ENCODE measurements around the gene AK2.
"Not testable (repeated sequence)": the region's sequence is repeated elsewhere in the genome, so short reads cannot be mapped to it uniquely, and the experiment has no call there.

Gene AK2

GRCh38 chr1:32998997-32999396, 37.7 kb downstream of the AK2 start:
- no peak for DNase-seq (ENCODE audit: low spot score)

- DNase-seq (ENCODE audit: low spot score) = no peak
These were observed 38.6 kb downstream of the AK2 start for GRCh38 chr1:32998064-32998463.

GRCh38 chr1:32997381-32997891, 39.2 kb downstream of the AK2 start:
- DNase-seq (ENCODE audit: low spot score) = no peak

- not testable (repeated sequence) for DNase-seq (ENCODE audit: low spot score)
These were observed 43.4 kb downstream of the AK2 start for GRCh38 chr1:32993324-32993636.

GRCh38 chr1:32992489-32993323, 44.0 kb downstream of the AK2 start:
- DNase-seq (ENCODE audit: low spot score) = no peak

DNA sequence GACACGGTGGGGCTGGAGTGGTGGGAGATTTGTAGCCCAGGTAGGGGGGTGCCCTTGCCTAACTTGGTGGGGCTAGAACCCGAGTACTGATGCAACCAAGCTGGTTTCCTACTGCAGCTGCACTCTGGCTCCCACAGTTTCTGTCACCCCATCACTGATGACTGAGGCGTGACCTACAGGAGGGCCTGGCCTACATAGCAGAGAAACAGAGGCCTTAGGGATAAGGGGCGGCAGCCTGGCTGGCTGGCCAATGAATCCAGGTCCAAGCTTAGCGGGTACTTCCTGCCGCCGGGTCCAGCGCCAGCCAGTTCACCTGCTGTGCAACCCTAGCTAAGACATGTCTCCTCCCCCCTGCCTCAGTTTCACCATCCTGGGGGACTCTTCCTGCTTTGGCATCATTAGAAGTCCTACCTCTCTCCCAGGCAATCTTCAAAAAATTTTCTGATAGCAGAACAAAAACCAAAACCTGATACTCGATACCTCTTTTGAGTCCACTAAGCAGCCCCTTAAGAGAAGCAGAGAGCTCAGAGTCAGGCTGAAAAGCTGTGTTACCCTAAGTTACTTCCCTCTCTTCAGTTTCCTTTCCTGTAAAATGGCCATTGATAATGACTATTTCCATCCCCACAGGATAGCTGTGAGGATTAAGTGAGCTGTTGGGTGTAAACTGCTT, 44.7 kb downstream of the AK2 start:
- DNase-seq (ENCODE audit: low spot score) = no peak

- no peak for DNase-seq (ENCODE audit: low spot score)
These were observed 45.3 kb downstream of the AK2 start for GRCh38 chr1:32991386-32991785.

DNA sequence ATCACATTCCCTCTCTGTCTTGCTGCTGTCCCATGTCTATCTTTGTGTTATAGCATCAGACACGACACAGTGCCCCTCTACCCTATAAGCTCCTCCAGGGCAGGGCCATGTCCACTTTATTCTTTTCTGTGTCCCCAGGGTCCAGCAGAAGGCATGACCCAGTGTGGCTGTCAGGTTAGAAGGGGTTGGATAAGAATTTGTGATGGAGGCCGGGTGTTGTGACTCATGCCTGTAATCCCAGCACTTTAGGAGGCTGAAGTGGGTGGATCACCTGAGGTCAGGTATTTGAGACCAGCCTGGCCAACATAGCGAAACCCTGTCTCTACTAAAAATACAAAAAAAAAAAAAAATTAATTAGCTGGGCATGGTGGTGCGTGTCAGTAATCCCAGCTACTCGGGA, 45.8 kb downstream of the AK2 start:
- DNase-seq (ENCODE audit: low spot score) = no peak

- no peak for DNase-seq (ENCODE audit: low spot score)
These were observed 47.3 kb downstream of the AK2 start for GRCh38 chr1:32989160-32990050.

DNA sequence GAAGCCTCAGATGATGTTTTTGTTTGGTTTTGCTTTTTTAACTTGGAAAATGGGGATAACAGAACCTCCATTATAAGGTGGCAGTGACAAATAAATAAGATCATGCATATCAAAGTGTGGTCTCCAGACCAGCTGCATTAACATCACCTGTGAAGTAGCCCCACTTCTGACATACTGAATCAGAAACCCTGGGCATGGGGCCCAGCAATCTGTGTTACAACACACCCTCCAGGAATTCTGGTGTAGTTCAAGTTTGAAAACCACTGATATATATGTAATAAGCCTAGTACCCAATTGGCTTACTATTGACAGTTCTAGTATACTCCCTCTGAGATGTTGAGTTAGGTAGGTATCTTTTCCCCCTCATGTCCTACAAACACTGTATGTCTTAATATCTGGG, 48.0 kb downstream of the AK2 start:
- DNase-seq (ENCODE audit: low spot score) = no peak

DNA sequence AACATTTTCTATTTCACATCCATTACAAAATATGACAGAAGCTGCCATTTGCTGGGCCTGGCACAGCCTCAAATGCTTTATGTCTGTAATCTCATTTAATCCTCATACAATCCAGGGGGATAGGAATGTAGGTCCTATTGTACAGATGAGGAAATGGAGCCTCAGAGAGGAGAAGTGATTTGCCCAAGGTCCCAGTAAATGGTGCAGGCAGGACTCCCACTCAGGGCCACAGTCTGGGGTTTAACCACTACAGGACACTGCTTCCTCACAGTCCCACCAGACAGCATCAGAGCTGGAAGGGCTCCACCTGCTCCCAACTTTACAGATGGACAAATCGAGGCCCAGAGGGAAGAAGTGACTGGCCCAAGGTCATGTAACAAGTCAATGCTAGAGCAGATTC, 51.5 kb downstream of the AK2 start:
- DNase-seq (ENCODE audit: low spot score) = no peak

- DNase-seq (ENCODE audit: low spot score) = no peak
These were observed 52.1 kb downstream of the AK2 start for GRCh38 chr1:32984455-32985171.

- no peak for DNase-seq (ENCODE audit: low spot score)
These were observed 52.6 kb downstream of the AK2 start for GRCh38 chr1:32984090-32984454.

DNA sequence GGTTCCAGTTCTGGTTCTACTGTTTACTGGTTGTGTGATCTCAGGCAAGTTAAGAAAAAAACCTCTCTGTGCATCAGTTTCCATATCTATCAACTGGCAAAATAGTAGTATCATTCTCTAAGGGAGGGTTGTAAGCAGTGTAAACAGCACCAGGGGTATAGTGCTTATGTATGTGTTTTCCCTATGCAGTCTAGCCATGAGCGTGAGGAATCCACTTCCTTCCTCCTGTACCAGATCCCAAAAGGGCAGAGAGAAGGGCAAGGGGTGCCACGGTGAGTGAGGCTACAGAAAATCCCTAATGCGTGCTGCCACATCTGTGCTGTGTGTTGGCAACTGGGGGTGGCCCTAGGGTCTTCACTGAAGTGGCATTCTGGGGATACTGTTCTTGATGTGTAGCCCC, 53.7 kb downstream of the AK2 start:
- no peak for DNase-seq (ENCODE audit: low spot score)

DNA sequence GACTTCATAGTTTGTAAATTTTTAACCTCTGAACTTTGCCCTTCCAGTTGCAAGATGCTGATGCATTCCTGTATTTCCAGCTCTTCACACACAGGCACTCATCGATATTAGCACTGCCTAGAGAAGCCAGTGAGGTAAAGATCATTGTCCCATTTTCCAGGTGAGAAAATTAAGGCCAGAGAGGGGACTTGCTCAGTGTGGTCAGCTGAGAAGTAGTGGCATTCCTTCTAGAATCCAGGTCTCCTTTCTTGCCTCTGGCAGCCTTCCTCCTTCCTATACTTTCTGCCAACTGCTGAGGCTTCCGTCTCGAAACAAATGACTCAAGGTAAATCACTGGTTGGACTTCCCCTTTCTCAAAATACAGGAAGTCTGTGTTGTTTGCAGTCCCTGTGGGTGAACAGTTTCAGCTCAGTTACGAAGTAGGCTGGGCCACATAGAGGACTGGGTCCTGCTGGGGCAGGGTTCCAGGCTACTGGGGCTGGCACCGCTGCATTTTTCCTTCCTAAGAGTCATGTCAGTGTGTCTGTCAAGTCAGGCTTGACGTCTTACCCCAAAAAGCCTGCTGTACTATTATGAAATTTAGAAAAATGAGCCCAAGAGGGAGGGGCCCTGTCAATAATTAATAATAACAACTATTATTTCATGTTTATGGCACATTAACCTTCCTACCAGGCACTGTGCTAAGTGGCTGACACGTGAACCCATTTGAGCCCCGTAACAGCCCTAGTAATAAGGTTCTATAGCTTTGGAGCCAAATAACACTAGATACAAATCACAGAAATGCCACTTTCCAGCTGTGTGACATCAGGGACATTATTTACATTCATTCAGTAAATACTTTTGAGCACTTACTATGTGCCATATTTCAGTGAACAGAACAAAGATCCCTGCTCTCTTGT, 55.4 kb downstream of the AK2 start:
- DNase-seq (ENCODE audit: low spot score) = no peak

GRCh38 chr1:32980080-32980479, 56.6 kb downstream of the AK2 start:
- no peak for DNase-seq (ENCODE audit: low spot score)

DNA sequence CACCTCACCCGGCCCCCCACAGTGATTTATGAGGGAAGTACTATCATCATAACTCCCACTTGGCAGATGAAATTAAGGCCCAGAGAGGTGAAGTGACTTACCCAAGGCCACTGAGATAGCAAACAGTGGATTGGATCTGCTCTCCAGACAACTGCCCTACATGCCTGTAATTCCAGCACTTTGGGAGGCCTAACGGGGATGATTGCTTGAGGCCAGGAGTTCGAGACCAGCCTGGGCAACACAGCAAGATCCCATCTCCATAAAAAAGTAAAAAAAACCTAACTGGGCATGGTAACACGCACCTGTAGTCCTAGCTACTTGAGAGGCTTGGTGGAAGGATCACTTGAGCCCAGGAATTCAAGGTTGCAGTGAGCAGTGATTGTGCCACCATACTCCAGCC, 57.8 kb downstream of the AK2 start:
- no peak for DNase-seq (ENCODE audit: low spot score)

DNA sequence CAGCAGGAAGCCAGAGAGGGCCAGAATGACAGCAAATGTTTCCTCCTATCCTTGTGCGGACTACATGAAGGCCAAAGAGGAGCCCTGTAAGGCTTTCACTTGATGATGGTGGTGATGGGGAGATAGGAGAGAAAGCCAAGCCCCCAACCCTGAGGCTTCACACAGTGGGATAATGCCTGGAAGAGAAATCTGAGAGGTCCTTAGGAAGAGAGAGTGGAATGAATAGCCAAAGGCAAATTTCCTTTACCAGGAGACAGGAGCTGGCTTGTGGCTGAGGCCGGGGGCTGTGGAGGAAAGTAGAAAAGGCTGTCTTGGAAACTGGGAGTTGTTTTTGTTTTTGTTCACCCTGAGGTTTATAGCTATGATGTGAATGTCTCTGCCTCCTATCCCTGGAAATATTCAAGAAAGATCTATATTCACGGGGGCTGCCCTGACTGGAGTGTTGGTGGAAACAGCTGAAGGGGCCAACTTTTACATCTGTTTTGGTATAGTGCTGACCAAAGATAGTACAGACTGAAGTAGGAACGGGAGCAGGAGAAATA, 59.1 kb downstream of the AK2 start:
- no peak for DNase-seq (ENCODE audit: low spot score)

DNA sequence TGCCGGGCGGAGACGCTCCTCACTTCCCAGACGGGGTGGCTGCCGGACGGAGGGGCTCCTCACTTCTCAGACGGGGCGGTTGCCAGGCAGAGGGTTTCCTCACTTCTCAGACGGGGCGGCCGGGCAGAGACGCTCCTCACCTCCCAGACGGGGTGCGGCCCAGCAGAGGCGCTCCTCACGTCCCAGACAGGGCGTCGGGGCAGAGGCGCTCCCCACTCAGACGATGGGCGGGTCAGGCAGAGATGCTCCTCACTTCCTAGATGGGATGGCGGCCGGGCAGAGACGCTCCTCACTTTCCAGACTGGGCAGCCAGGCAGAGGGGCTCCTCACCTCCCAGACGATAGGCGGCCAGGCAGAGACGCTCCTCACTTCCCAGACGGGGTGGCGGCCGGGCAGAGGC, 61.6 kb downstream of the AK2 start:
- DNase-seq (ENCODE audit: low spot score) = not testable (repeated sequence)

DNA sequence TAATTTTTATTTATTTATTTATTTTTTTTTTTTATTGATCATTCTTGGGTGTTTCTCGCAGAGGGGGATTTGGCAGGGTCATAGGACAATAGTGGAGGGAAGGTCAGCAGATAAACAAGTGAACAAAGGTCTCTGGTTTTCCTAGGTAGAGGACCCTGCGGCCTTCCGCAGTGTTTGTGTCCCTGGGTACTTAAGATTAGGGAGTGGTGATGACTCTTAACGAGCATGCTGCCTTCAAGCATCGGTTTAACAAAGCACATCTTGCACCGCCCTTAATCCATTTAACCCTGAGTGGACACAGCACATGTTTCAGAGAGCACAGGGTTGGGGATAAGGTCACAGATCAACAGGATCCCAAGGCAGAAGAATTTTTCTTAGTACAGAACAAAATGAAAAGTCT, 63.2 kb downstream of the AK2 start:
- not testable (repeated sequence) for DNase-seq (ENCODE audit: low spot score)
